Muscle layer of colon (tissue), 2 donors: Measurements from ENCODE around the gene AP1G1.
A peak's percentile ranks its signal among the peaks of the same experiment; 100 is the strongest.
"Not testable (repeated sequence)": the region's sequence is repeated elsewhere in the genome, so short reads cannot be mapped to it uniquely, and the experiment has no call there.

Source experiments
- H3K27ac ChIP-seq: one replicate; pipeline ENCODE4 v1.7.0; 2013; ENCODE audit warnings: low read depth, mild to moderate bottlenecking, low read length, moderate library complexity
- H3K27me3 ChIP-seq, 2 donors: one replicate each; pipeline ENCODE4 v1.7.0; 2013; ENCODE audit warnings: low read length in 2 of 2, mild to moderate bottlenecking in 2 of 2; ENCODE audit not compliant: insufficient read depth in 2 of 2, control insufficient read depth in 1 of 2
- H3K36me3 ChIP-seq: one replicate; pipeline ENCODE4 v1.7.0; 2013; ENCODE audit warnings: mild to moderate bottlenecking, low read length; ENCODE audit not compliant: insufficient read depth
- H3K4me1 ChIP-seq: one replicate; pipeline ENCODE4 v1.7.0; 2013; ENCODE audit warnings: mild to moderate bottlenecking, low read length; ENCODE audit not compliant: insufficient read depth
- H3K4me3 ChIP-seq, 2 donors: one replicate each; pipeline ENCODE4 v1.7.0; 2013; ENCODE audit warnings: low read length in 2 of 2, low read depth in 1 of 2, mild to moderate bottlenecking in 1 of 2, moderate library complexity in 1 of 2
- H3K9ac ChIP-seq: one replicate; pipeline ENCODE4 v1.7.0; 2013; ENCODE audit warnings: low read length
- H3K9me3 ChIP-seq: one replicate; pipeline ENCODE4 v1.7.0; 2013; ENCODE audit warnings: mild to moderate bottlenecking, low read length
- donor health status: abdominal sarcoma.
- donor health status: Adenocarcinoma of cecum.

Gene AP1G1

DNA sequence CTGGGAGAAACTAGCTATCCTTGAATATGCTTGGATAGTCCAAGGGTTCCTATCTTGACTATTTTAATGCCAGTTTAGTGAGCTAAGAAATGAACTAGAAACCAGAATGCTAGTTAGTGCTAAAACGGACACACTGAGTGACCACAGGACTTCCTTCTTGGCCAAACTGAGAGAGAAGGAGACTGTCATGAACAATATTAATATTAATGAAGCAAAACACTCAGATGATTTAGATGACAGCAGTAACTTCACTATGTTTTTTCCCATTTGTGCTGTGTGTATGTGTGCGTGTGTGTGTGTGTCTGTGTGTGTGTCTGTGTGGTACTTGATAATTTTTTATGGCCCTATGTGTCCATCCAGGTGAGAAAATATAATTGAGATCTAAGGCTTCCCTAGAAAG, 34.9 kb upstream of the AP1G1 start:
- no peaks in the 10 kb centered on the region for H3K27me3 ChIP-seq
- H3K4me1 ChIP-seq = peaks cover 13% of the 10 kb centered on the region
- no peak overlapping the region for H3K27ac ChIP-seq
- no peaks in the 10 kb centered on the region for H3K36me3 ChIP-seq
- no peak overlapping the region for H3K4me3 ChIP-seq
- no peak overlapping the region for H3K9ac ChIP-seq
- H3K9me3 ChIP-seq = no peaks in the 10 kb centered on the region

DNA sequence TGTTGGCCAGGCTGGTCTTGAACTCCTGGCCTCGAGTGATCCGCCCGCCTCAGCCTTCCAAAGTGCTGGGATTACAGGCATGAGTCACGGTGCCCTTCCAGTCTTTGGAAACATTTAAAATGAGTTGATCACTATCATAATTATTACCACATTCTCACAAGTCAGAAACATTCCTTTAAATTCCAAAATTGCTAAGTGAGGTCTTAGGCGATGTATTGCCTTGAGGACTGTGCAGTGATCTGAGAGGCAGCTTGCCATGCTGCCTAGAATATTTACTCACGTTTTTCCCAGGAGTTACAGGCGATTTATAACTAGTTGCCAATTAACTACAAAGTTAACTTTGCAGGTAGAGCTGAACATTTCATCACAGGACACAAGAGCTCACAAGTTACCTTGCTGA, 31.4 kb upstream of the AP1G1 start:
- Histone ChIP-seq H3K9me3 (no peaks in the 10 kb centered on the region), H3K4me1 (no peaks in the 10 kb centered on the region), H3K36me3 (no peaks in the 10 kb centered on the region), H3K4me3 (no peak overlapping the region), H3K9ac (no peak overlapping the region), H3K27me3 (no peaks in the 10 kb centered on the region), H3K27ac (no peak overlapping the region)

DNA sequence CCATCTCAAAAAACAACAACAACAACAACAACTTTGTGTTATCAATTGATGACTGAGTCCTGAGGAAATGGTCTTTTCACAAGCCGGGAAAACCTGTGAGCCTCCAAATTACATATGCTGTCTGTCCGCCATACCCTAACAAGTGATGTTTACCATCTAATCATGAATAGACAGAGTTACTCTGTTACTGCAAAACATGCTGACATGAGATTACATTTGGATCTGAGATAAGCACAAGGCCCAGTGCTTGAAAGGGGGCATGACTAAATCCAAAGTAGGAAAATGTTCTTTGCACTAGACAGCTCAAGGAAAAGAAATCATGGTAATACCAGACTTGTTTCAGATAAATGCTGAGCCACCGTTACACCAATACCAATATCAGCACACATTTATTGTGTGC, 28.5 kb upstream of the AP1G1 start:
- Histone ChIP-seq H3K36me3 (no peaks in the 10 kb centered on the region), H3K9ac (no peak overlapping the region), H3K9me3 (no peaks in the 10 kb centered on the region), H3K4me1 (no peaks in the 10 kb centered on the region), H3K4me3 (no peak overlapping the region), H3K27me3 (no peaks in the 10 kb centered on the region), H3K27ac (no peak overlapping the region)

DNA sequence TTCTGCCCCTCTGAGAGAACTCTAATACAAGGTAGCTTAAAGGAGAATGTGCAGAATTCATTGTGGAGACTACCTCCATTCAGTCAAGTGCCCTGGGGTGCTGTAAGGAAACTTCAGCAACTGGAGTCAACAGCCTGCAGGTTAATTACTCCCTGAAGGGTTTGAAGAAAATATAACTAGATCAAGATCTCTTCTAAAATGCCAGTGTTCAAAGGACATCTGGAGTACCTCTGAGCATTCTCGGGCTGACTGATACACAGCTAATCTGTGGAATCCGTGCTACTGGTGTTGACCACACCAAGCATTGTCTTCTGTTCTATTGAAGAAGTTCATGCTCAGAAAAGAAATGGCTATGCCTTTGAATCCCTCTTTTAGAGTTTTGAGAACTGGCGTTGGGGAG, 25.7 kb upstream of the AP1G1 start:
- H3K9me3 ChIP-seq = no peaks in the 10 kb centered on the region
- H3K4me1 ChIP-seq = no peaks in the 10 kb centered on the region
- no peaks in the 10 kb centered on the region for H3K36me3 ChIP-seq
- H3K9ac ChIP-seq = no peak overlapping the region
- no peak overlapping the region for H3K27ac ChIP-seq
- no peak overlapping the region for H3K4me3 ChIP-seq
- no peaks in the 10 kb centered on the region for H3K27me3 ChIP-seq

DNA sequence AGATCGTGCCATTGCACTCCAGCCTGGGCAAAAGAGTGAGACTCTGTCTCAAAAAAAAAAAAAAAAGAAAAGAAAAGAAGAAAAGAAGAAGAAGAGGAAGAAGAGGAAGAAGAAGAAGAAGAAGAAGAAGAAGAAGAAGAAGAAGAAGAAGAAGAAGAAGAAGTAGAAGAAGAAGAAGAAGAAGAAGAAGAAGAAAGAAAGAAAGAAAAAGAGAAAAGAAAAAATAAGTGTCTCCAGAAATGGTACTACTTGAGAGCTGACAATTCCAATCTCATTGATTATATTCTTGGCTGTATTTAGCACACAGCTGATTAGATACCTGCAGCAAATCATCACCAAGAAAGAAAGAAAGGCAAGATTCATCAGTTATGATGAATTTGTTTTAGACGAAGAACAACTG, 23.5 kb upstream of the AP1G1 start:
- not testable (repeated sequence) for H3K27me3 ChIP-seq

DNA sequence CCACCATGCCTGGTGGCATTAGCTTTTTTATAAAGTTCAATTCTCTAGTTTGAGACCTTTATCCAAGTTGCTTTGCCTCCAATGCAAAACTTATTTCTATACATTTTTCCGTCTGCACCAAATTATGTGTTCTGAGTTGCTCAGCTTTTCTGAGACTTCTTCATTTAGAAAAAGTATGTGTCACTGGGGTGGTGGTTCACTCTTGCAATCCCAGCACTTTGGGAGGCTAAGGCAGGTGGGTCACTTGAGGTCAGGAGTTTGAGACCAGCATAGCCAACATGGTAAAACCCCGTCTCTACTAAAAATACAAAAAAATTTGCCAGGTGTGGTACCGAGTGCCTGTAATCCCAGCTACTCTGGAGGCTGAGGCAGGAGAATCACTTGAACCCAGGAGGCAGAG, 23.1 kb upstream of the AP1G1 start:
- not testable (repeated sequence) for H3K36me3 ChIP-seq, H3K4me1 ChIP-seq, H3K4me3 ChIP-seq, H3K9me3 ChIP-seq, H3K27ac ChIP-seq, H3K27me3 ChIP-seq, H3K9ac ChIP-seq

More for the DNA sequence above, 23.5 kb upstream of the AP1G1 start:
- not testable (repeated sequence) for H3K9ac ChIP-seq, H3K4me1 ChIP-seq, H3K27ac ChIP-seq, H3K9me3 ChIP-seq, H3K4me3 ChIP-seq, H3K36me3 ChIP-seq

DNA sequence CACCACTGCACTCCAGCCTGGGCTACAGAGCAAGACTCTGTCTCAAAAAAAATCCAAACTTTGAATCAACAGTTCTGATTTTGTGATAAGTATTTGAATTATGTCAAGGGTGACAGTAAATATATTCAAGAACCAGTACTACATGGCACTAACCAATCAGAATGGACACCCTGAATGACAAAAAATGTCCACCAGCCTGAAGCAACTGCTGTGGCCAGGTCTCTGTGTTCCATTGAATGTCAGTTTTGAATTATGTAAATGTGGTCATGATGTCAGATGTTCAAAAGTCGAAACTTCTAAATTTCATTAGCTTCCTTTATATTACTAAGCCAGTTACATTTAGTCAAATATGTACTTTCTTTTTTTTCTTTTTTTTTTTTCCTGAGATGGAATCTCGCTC, 21.7 kb upstream of the AP1G1 start:
- H3K9me3 ChIP-seq = no peaks in the 10 kb centered on the region
- H3K36me3 ChIP-seq = no peaks in the 10 kb centered on the region
- H3K4me3 ChIP-seq = no peak overlapping the region
- H3K27ac ChIP-seq = no peak overlapping the region
- H3K27me3 ChIP-seq = no peaks in the 10 kb centered on the region
- H3K9ac ChIP-seq = no peak overlapping the region
- H3K4me1 ChIP-seq = no peaks in the 10 kb centered on the region

DNA sequence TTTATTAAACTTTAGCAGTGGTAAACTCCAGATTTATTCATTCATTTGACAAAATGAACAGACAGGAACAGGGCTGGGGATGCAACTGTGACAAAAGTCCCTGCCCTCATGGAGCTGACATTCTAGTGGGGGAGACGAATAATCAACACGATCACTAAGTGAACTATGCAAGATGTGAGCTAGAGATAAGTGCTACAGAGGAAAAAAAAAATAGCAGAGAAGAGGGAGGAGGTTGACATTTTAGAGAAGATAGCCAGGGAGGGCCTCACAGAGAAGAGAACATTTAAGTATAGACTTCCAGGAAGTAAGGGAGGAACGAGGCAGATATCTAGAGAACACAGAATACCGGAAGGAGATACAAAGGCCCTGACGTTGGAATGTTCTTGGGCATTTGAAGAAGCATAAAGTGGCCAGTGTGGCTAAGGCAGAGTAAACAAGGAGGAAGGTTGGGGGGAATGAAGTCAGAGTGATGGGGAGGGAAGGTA, 17.9 kb upstream of the AP1G1 start:
- H3K4me3 ChIP-seq = no peak overlapping the region
- H3K36me3 ChIP-seq = no peaks in the 10 kb centered on the region
- H3K9me3 ChIP-seq = no peaks in the 10 kb centered on the region
- H3K27ac ChIP-seq = no peak overlapping the region
- no peaks in the 10 kb centered on the region for H3K4me1 ChIP-seq
- no peaks in the 10 kb centered on the region for H3K27me3 ChIP-seq
- H3K9ac ChIP-seq = no peak overlapping the region

DNA sequence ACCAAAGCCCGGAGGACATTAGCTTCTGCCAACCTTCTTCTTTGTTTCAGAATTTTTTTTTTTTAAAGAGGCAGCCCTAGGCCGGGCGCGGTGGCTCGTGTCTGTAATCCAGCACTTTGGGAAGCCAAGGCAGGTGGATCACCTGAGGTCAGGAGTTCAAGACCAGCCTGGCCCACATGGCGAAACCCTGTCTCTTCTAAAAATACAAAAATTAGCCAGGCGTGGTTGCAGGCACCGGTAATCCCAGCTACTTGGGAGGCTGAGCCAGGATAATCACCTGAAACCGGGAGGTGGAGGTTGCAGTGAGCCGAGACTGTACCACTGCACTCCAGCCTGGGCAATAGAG, 8.5 kb upstream of the AP1G1 start:
- not testable (repeated sequence) for H3K36me3 ChIP-seq, H3K9me3 ChIP-seq, H3K9ac ChIP-seq, H3K4me3 ChIP-seq, H3K27me3 ChIP-seq
- H3K4me1 ChIP-seq = peaks cover 15% of the 10 kb centered on the region
- H3K27ac ChIP-seq = peak overlapping the region; percentile 32

DNA sequence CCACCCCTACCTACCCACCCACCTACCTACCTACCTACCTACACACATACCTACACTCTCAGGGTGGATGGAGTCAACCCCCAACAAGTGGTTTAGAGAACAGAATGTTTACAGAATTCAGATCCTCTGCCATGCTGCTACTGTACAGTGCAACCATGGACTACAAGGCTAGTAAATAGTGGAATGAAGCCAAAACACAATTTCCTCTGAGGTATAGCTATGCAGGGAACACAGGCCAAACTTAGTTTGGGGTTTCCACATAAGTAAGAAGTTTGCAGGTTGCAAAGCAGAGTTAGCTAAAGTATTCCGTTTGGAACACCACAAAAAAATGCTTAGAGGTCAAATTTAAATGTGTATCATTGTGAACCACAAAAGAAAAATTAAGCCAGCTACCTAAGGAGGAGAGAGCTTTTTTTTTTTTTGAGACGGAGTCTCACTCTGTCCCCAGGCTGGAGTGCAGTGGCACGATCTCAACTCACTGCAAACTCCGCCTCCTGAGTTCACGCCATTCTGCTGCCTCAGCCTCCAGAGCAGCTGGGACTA, 2.7 kb upstream of the AP1G1 start:
- no peaks in the 10 kb centered on the region for H3K27me3 ChIP-seq
- H3K9ac ChIP-seq = no peak overlapping the region
- H3K4me1 ChIP-seq = peaks cover 17% of the 10 kb centered on the region
- peaks cover 4% of the 10 kb centered on the region for H3K36me3 ChIP-seq
- H3K9me3 ChIP-seq = no peaks in the 10 kb centered on the region
- H3K27ac ChIP-seq = no peak overlapping the region
- no peak overlapping the region for H3K4me3 ChIP-seq

DNA sequence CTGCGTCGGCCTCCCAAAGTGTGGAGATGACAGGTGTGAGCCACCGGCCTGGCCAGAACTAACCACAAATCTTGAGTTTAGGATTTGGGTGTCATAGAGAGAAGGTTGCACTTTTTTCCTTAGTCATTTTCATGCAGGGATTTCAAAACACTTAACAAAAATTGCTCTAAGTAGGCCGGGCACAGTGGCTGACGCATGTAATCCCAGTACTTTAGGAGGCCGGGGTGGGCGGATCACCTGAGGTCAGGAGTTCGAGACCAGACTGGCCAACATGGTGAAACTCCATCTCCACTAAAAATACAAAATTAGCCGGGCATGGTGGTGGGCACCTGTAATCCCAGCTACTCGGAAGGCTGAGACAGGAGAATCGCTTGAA, 1.5 kb upstream of the AP1G1 start:
- H3K9me3 ChIP-seq, H3K27me3 ChIP-seq, H3K9ac ChIP-seq, H3K36me3 ChIP-seq, H3K27ac ChIP-seq, H3K4me3 ChIP-seq: not testable (repeated sequence)
- H3K4me1 ChIP-seq = peaks cover 17% of the 10 kb centered on the region

DNA sequence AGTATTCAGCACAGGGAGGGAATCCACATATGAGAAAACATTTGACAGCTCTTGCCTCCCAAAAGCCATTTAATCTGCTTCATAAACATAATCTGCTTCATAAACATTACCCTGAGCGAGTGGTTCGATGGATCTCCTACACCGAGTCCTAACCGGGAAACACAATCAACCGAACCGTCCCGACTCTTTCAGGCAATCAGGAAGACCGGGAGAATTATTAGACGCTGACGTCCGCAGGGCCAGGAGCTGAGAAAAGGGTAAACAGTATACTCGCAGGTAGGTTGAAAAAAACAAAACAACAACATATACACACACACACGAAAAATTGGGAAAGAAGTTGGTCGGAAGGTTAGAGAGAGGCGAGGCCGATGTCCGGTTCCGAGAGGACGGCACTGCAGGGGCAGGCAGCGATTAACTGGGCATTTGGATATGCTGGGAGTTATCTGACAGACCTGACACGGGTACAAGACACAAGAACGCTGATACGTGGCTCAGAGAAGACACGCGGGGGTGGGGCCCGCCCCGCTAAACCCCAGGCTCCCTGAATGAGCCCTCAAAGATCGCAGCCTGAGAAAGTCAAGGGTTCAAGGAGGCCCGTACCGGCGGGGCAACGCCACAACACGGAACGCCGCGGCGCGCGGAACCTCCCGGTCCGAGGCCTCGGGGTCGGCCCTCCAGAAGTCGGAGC, 585 bp downstream of the AP1G1 start:
- H3K4me3 ChIP-seq = peak overlapping the region; percentile 88 to 94
- H3K27ac ChIP-seq = peak overlapping the region; percentile 92
- peak overlapping the region; percentile 99 for H3K9ac ChIP-seq
- H3K27me3 ChIP-seq = no peaks in the 10 kb centered on the region
- H3K36me3 ChIP-seq = peaks cover 4% of the 10 kb centered on the region
- H3K4me1 ChIP-seq = peaks cover 17% of the 10 kb centered on the region
- H3K9me3 ChIP-seq = no peaks in the 10 kb centered on the region
